H9 (cell line): Measurements from ENCODE around the gene CSMD2. TPM values are rescaled to one million over a fixed set of nuclear protein-coding genes. Genes with fewer than 3 reads are reported as not detected.
A peak's percentile ranks its signal among the peaks of the same experiment; 100 is the strongest.

Experiments used
- DNase-seq: peaks from one replicate; pipeline ENCODE4 v3.0.0-alpha.2; 2017
- H2AFZ ChIP-seq: one replicate; pipeline ENCODE4 v1.6.1; 2013; ENCODE audit warnings: mild to moderate bottlenecking, low read length, control low read depth, moderate library complexity
- H2AK5ac ChIP-seq: 2 replicates; pipeline ENCODE4 v1.6.1; 2013; ENCODE audit warnings: low read length, control low read depth, mixed read lengths; ENCODE audit not compliant: insufficient read length
- H2BK120ac ChIP-seq: one replicate; pipeline ENCODE4 v1.6.1; 2013; ENCODE audit warnings: low read depth, mild to moderate bottlenecking, low read length, control low read depth, inconsistent platforms; ENCODE audit not compliant: poor library complexity, severe bottlenecking
- H2BK12ac ChIP-seq: 2 replicates; pipeline ENCODE4 v1.6.1; 2013; ENCODE audit warnings: low read length, control low read depth, mixed read lengths, low read depth; ENCODE audit not compliant: insufficient read length
- H2BK15ac ChIP-seq: 2 replicates; pipeline ENCODE4 v1.6.1; 2013; ENCODE audit warnings: low read depth, low read length, control low read depth
- H2BK20ac ChIP-seq: one replicate; pipeline ENCODE4 v1.6.1; 2013; ENCODE audit warnings: low read depth, mild to moderate bottlenecking, low read length, control low read depth, inconsistent platforms; ENCODE audit not compliant: poor library complexity, severe bottlenecking
- H2BK5ac ChIP-seq: 2 replicates; pipeline ENCODE4 v1.6.1; 2013; ENCODE audit warnings: low read length, control low read depth, mixed read lengths; ENCODE audit not compliant: insufficient read length
- H3K14ac ChIP-seq: 2 replicates; pipeline ENCODE4 v1.6.1; 2013; ENCODE audit warnings: low read length, control low read depth; ENCODE audit not compliant: insufficient read depth
- H3K18ac ChIP-seq: 2 replicates; pipeline ENCODE4 v1.6.1; 2013; ENCODE audit warnings: low read depth, mild to moderate bottlenecking, mixed read lengths, low read length, control low read depth; ENCODE audit not compliant: insufficient read length
- H3K23ac ChIP-seq: 2 replicates; pipeline ENCODE4 v1.6.1; 2013; ENCODE audit warnings: low read length, control low read depth, mixed read lengths, low read depth; ENCODE audit not compliant: insufficient read length
- H3K23me2 ChIP-seq: 2 replicates; pipeline ENCODE4 v1.6.1; 2013; ENCODE audit warnings: low read depth, mild to moderate bottlenecking, mixed read lengths, low read length, control low read depth; ENCODE audit not compliant: insufficient read length, poor library complexity, severe bottlenecking
- H3K27ac ChIP-seq: 2 replicates; pipeline ENCODE4 v1.5.1; 2013; ENCODE audit warnings: low read length, control low read depth, mixed read lengths, low read depth; ENCODE audit not compliant: insufficient read length
- H3K27me3 ChIP-seq: 2 replicates; pipeline ENCODE4 v1.6.1; 2013; ENCODE audit warnings: low read length, control low read depth, inconsistent platforms; ENCODE audit not compliant: insufficient read depth
- H3K4ac ChIP-seq: 2 replicates; pipeline ENCODE4 v1.6.1; 2013; ENCODE audit warnings: low read depth, mild to moderate bottlenecking, control low read depth, inconsistent platforms, low read length, moderate library complexity
- H3K4me1 ChIP-seq: 2 replicates; pipeline ENCODE4 v1.6.1; 2013; ENCODE audit warnings: low read length, control low read depth, inconsistent platforms; ENCODE audit not compliant: insufficient read depth
- H3K4me2 ChIP-seq: 2 replicates; pipeline ENCODE4 v1.6.1; 2013; ENCODE audit warnings: low read length, control low read depth, mixed read lengths; ENCODE audit not compliant: insufficient read length, insufficient read depth
- H3K56ac ChIP-seq: 2 replicates; pipeline ENCODE4 v1.6.1; 2013; ENCODE audit warnings: low read depth, mild to moderate bottlenecking, mixed read lengths, low read length, control low read depth; ENCODE audit not compliant: insufficient read length
- H3K79me1 ChIP-seq: 2 replicates; pipeline ENCODE4 v1.6.1; 2013; ENCODE audit warnings: low read depth, mild to moderate bottlenecking, moderate library complexity, low read length, control low read depth, inconsistent platforms; ENCODE audit not compliant: insufficient read depth, poor library complexity, severe bottlenecking
- H3K79me2 ChIP-seq: 2 replicates; pipeline ENCODE4 v1.6.1; 2013; ENCODE audit warnings: low read length, control low read depth, inconsistent platforms; ENCODE audit not compliant: insufficient read depth
- H3K9ac ChIP-seq: 2 replicates; pipeline ENCODE4 v1.6.1; 2013; ENCODE audit warnings: low read length, control low read depth, mixed read lengths; ENCODE audit not compliant: insufficient read length; ENCODE audit errors: extremely low read depth
- H3K9me3 ChIP-seq: one replicate; pipeline ENCODE4 v1.6.1; 2013; ENCODE audit warnings: low read depth, low read length, inconsistent platforms; ENCODE audit not compliant: control insufficient read depth
- H3T11ph ChIP-seq: one replicate; pipeline ENCODE4 v1.6.1; 2013; ENCODE audit warnings: mild to moderate bottlenecking, low read length, control low read depth, inconsistent platforms
- H4K20me1 ChIP-seq: one replicate; pipeline ENCODE4 v1.6.1; 2013; ENCODE audit not compliant: control insufficient read depth, insufficient read length, insufficient read depth
- H4K5ac ChIP-seq: 2 replicates; pipeline ENCODE4 v1.6.1; 2013; ENCODE audit warnings: low read depth, mild to moderate bottlenecking, mixed read lengths, low read length, control low read depth; ENCODE audit not compliant: insufficient read length
- H4K8ac ChIP-seq: replicated peaks from 2 replicates; pipeline ENCODE4 v1.6.1; 2013; ENCODE audit warnings: low read length, control low read depth, mixed read lengths, low read depth; ENCODE audit not compliant: insufficient read length
- H4K91ac ChIP-seq: 2 replicates; pipeline ENCODE4 v1.6.1; 2013; ENCODE audit warnings: low read depth, mild to moderate bottlenecking, moderate library complexity, mixed read lengths, low read length, control low read depth; ENCODE audit not compliant: insufficient read length
- H3K27ac Mint-ChIP-seq, 3 experiments: 2 replicates in 2 of 3; 3 replicates in 1 of 3; pipeline ENCODE4 v1.8.0; 2020 to 2021; ENCODE audit warnings: mixed read lengths in 3 of 3, mild to moderate bottlenecking in 1 of 3, moderate library complexity in 1 of 3
- H3K27me3 Mint-ChIP-seq: 2 replicates; pipeline ENCODE4 v1.8.0; 2021; ENCODE audit warnings: low read depth, mild to moderate bottlenecking, moderate library complexity, mixed read lengths
- H3K36me3 Mint-ChIP-seq, 3 experiments: 2 replicates in 2 of 3; 3 replicates in 1 of 3; pipeline ENCODE4 v1.8.0; 2020 to 2021; ENCODE audit warnings: low read depth in 3 of 3, mixed read lengths in 3 of 3; ENCODE audit not compliant: insufficient read depth in 1 of 3
- H3K4me1 Mint-ChIP-seq, 2 experiments: 2 replicates each; pipeline ENCODE4 v1.8.0; 2020; ENCODE audit warnings: mixed read lengths in 2 of 2
- H3K4me3 Mint-ChIP-seq, 2 experiments: 2 replicates in 1 of 2; 3 replicates in 1 of 2; pipeline ENCODE4 v1.8.0; 2020 to 2021; ENCODE audit warnings: mild to moderate bottlenecking in 2 of 2, mixed read lengths in 2 of 2, moderate library complexity in 1 of 2
- H3K9me3 Mint-ChIP-seq, 2 experiments: 2 replicates in 1 of 2; 3 replicates in 1 of 2; pipeline ENCODE4 v1.8.0; 2020; ENCODE audit warnings: mild to moderate bottlenecking in 2 of 2, mixed read lengths in 2 of 2, moderate library complexity in 1 of 2
- WGBS: extraction: QIAGEN DNeasy Blood & Tissue Kit; methylation state at CpG from one replicate; pipeline ENCODE4 v1.1.7; 2013; ENCODE audit warnings: missing lambda C conversion rate, low lambda C conversion rate, mixed read lengths; ENCODE audit not compliant: insufficient read length; ENCODE audit errors: extremely low coverage; 5-methylcytosine and 5-hydroxymethylcytosine counted together
- total RNA-seq: library from RNA; stranded (reverse); gene quantifications from 2 replicates; pipeline ENCODE4 v1.2.1, GENCODE V29; 2021
- TF ChIP-seq, protein P1 (sequence below): fragments of 200-600 bp; sonication (generic); conservative IDR thresholded peaks from 3 replicates; pipeline ENCODE4 v1.8.0; 2021; ENCODE audit warnings: antibody characterized with exemption, mild to moderate bottlenecking

Gene CSMD2
- total RNA-seq, 1 experiment from 2014 or later = 6.4 TPM

- Histone ChIP-seq H3K79me1 (no peaks in the 10 kb centered on the region), H2BK12ac (no peak overlapping the region), H4K5ac (no peak overlapping the region), H3K23ac (no peak overlapping the region), H3T11ph (no peak overlapping the region), H3K18ac (no peak overlapping the region), H3K4ac (no peak overlapping the region), H2BK15ac (no peak overlapping the region), H2BK5ac (no peak overlapping the region), H3K4me1 (no peaks in the 10 kb centered on the region), H3K23me2 (no peaks in the 10 kb centered on the region), H3K56ac (no peak overlapping the region), H4K8ac (no peak overlapping the region), H3K79me2 (no peaks in the 10 kb centered on the region), H4K20me1 (no peaks in the 10 kb centered on the region), H2AK5ac (no peak overlapping the region), H3K14ac (no peak overlapping the region), H3K4me2 (no peak overlapping the region), H4K91ac (no peak overlapping the region), H3K27ac (no peak overlapping the region), H2AFZ (no peak overlapping the region), H3K9me3 (no peaks in the 10 kb centered on the region), H2BK20ac (no peak overlapping the region), H3K27me3 (no peaks in the 10 kb centered on the region), H3K9ac (no peak overlapping the region), H2BK120ac (no peak overlapping the region)
- no peaks in the 10 kb centered on the region for H3K4me1 Mint-ChIP-seq
- DNase-seq = no peak
- no peak overlapping the region for H3K4me3 Mint-ChIP-seq
- no CpG with 5 or more reads among the region's 5 CpGs for WGBS
- H3K9me3 Mint-ChIP-seq = no peaks in the 10 kb centered on the region
- TF ChIP-seq, protein P1, sequence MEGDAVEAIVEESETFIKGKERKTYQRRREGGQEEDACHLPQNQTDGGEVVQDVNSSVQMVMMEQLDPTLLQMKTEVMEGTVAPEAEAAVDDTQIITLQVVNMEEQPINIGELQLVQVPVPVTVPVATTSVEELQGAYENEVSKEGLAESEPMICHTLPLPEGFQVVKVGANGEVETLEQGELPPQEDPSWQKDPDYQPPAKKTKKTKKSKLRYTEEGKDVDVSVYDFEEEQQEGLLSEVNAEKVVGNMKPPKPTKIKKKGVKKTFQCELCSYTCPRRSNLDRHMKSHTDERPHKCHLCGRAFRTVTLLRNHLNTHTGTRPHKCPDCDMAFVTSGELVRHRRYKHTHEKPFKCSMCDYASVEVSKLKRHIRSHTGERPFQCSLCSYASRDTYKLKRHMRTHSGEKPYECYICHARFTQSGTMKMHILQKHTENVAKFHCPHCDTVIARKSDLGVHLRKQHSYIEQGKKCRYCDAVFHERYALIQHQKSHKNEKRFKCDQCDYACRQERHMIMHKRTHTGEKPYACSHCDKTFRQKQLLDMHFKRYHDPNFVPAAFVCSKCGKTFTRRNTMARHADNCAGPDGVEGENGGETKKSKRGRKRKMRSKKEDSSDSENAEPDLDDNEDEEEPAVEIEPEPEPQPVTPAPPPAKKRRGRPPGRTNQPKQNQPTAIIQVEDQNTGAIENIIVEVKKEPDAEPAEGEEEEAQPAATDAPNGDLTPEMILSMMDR = no peak
- H3K36me3 Mint-ChIP-seq = peaks cover 0 to 1% (median 0%) of the 10 kb centered on the region in 3 experiments; a peak in 1 of 7 replicates
- peak overlapping the region in 1 of 3 experiments; percentile 35; a peak in 1 of 7 replicates for H3K27ac Mint-ChIP-seq
- peaks cover 20% of the 10 kb centered on the region for H3K27me3 Mint-ChIP-seq
Measured at GRCh38 chr1:33609739-33610138, 555.3 kb downstream of the CSMD2 start.
